Measurements from ENCODE around the gene INPPL1. TPM values are rescaled to one million over a fixed set of nuclear protein-coding genes. Genes with fewer than 3 reads are reported as not detected.

INPPL1 gene
- polyA plus RNA-seq, 1 donor (not counting 4 experiments of a cell fraction or from before 2014, with no cell fraction given), result 44.0 TPM

GRCh38 chr11:72287293-72287692, 62.7 kb downstream of the INPPL1 start:
- no peak overlapping the region for H2AFZ ChIP-seq (ENCODE audit: control insufficient read depth, low read length)
- no peak overlapping the region for H3K9ac ChIP-seq (ENCODE audit: control insufficient read depth, extremely low read depth, insufficient read depth, low read length)
- H3K27me3 ChIP-seq (ENCODE audit: control insufficient read depth, extremely low read depth, insufficient read depth, low read length), result no peaks in the 10 kb centered on the region
- no peak for TF ChIP-seq CTCF (optimal IDR thresholded peaks at IDR 0.05 in 1 of 3, IDR thresholded peaks at IDR 0.05 in 1 of 3, conservative IDR thresholded peaks at IDR 0.05 in 1 of 3; ENCODE audit: extremely low read depth in 1 of 3, insufficient read depth in 2 of 3, low read length in 3 of 3)
- H3K79me2 ChIP-seq (ENCODE audit: control insufficient read depth, insufficient read depth, low read length), result no peaks in the 10 kb centered on the region
- no peaks in the 10 kb centered on the region for H3K9me1 ChIP-seq (ENCODE audit: control insufficient read depth, extremely low read depth, insufficient read depth, low read length)
- no peak overlapping the region for H3K27ac ChIP-seq (ENCODE audit: control insufficient read depth, insufficient read depth, low read length)
- no peaks in the 10 kb centered on the region for H3K4me1 ChIP-seq (ENCODE audit: control insufficient read depth, extremely low read depth, insufficient read depth, low read length)
- H3K4me3 ChIP-seq (ENCODE audit: control insufficient read depth in 2 of 3, extremely low read depth in 1 of 3, insufficient read depth in 2 of 3, low read depth in 1 of 3, low read length in 3 of 3), result no peak overlapping the region
- DNase-seq (ENCODE audit: low read depth, low spot score) (no peak), FAIRE-seq (no peak)
- dilution Hi-C loops (cut with MboI; ENCODE audit: extremely low pct_ligation_motif_present, low sequenced_read_pairs), result no loop called here
- no peak overlapping the region for H3K4me2 ChIP-seq (ENCODE audit: control insufficient read depth, extremely low read depth, insufficient read depth, low read depth, low read length)
- H4K20me1 ChIP-seq (ENCODE audit: control insufficient read depth, extremely low read depth, insufficient read depth, low read length), result no peaks in the 10 kb centered on the region
- no peaks in the 10 kb centered on the region for H3K9me3 ChIP-seq (ENCODE audit: control insufficient read depth, low read depth, low read length)
- no peaks in the 10 kb centered on the region for H3K36me3 ChIP-seq (ENCODE audit: control insufficient read depth in 2 of 2, extremely low read depth in 1 of 2, insufficient read depth in 2 of 2, low read length in 2 of 2)

Other genes starting within 250 kb of the INPPL1 start
- gene IL18BP, start 225.9 kb upstream of the INPPL1 start, polyA plus RNA-seq, result 1.4 to 4.7 TPM (median 2.9 TPM) in 3 replicates
- gene NUMA1, start 144.2 kb upstream of the INPPL1 start, polyA plus RNA-seq, result 38.8 to 45.7 TPM (median 40.4 TPM) in 3 replicates
- gene LRRC51, start 143.9 kb upstream of the INPPL1 start, polyA plus RNA-seq, result 4.2 to 6.7 TPM (median 5.2 TPM) in 3 replicates
- 88.5 to 151 TPM (median 131 TPM) in 3 replicates for gene LAMTOR1, start 121.5 kb upstream of the INPPL1 start, polyA plus RNA-seq
- not detected in 3 replicates for gene TOMT, start 118.8 kb upstream of the INPPL1 start, polyA plus RNA-seq
- gene ANAPC15, start 112.1 kb upstream of the INPPL1 start, polyA plus RNA-seq, result 42.1 to 90.8 TPM (median 70.9 TPM) in 3 replicates
- 21.0 to 74.6 TPM (median 23.5 TPM) in 3 replicates for gene FOLR3, start 89.0 kb upstream of the INPPL1 start, polyA plus RNA-seq
- 0.13 to 0.50 TPM (median 0.33 TPM) in 3 replicates for gene FOLR1, start 32.6 kb upstream of the INPPL1 start, polyA plus RNA-seq
- not detected in 3 replicates for gene FOLR2, start 8.0 kb upstream of the INPPL1 start, polyA plus RNA-seq
- gene PHOX2A, start 19.4 kb downstream of the INPPL1 start, polyA plus RNA-seq, result not detected in 3 replicates
- 17.4 to 25.3 TPM (median 19.0 TPM) in 3 replicates for gene CLPB, start 209.8 kb downstream of the INPPL1 start, polyA plus RNA-seq